NCI-H748 (cell line): ENCODE results near the gene POLR1G.
A peak's percentile ranks its signal among the peaks of the same experiment; 100 is the strongest.

Experiments
- DNase-seq: peaks from one replicate; lab custom pipeline; 2025; ENCODE audit not compliant: unreplicated experiment; lab: John Stamatoyannopoulos, UW

POLR1G gene, protein sequence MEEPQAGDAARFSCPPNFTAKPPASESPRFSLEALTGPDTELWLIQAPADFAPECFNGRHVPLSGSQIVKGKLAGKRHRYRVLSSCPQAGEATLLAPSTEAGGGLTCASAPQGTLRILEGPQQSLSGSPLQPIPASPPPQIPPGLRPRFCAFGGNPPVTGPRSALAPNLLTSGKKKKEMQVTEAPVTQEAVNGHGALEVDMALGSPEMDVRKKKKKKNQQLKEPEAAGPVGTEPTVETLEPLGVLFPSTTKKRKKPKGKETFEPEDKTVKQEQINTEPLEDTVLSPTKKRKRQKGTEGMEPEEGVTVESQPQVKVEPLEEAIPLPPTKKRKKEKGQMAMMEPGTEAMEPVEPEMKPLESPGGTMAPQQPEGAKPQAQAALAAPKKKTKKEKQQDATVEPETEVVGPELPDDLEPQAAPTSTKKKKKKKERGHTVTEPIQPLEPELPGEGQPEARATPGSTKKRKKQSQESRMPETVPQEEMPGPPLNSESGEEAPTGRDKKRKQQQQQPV

DNA sequence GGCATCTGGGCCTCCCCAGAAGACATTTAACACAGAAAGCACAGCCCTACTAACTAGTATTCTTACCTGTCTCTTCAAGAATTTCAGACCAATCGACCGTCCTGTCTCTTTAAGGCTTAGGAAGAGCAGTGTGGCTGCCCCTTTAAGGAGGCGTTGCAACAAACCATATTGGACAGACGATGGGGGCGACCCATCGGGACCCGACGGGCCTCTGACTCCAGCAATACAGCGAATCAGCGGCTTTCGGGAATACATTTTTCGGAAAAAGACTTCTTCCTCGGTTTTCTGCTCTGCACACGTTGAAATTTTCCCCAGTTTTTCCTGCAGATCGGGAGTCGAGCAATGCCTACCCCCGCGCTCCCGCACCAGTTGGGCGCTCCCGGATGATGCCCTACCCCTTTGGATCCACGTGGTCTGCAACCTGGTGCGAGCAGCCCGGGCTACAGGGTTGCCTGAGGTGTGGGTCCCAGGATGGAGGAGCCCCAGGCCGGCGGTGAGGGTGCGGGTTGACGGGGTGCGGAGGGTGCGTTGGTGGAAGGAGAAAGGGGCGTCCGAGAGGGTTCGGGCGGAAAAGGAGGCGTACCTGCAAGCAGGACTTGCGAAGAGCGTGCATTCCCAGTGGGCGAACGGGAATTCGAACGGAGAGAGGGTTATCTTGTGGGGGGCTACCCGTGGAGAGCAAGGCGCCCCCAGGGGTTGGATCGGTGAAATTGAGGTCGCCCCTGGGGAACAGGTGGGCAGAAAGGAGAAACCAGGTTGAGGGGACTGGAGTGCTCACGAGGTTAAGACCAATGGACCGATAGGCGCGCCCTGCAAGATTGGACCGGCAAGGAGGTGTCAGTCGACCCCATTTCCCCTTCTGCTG lies at the start of gene POLR1G:
Gene POLR1G, plus strand, starts transcription at position 419 of the 865 bp plus-strand sequence. Its CDS starts 53 bp downstream, at position 472.
- DNase-seq = peak; percentile 91

DNA sequence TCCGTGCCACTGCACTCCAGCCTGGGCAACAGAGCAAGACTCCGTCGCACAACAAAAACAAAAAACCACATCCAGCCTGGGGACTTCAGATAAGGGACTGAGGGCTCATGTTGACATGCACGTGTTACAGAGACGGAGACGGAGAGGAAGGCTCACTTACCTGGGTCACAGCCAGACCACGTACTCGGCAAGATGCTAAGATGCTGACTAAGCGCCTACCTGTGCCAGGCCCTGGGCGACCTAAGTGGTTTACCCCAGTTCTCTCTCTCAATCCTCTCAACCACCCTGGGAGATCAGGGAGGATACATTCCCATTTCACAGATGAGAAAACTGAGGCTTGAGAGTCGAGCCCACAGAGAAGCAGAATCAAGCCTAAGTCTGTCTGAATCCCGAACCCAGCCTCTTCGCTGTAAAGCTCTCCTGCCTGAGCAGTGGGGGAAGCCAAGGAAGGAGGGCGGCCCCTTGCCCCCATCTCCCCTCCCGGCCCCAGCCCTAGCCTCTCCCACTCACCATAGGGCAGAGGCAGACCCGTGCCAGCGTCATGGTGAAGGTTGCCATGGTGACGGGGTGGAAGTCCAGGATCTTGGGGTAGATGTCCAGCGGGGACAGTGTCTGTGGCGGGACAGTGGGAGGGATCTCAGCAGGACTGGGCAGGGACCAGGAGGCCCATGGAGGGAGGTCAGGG lies 49.5 kb upstream of the POLR1G start:
- no peak for DNase-seq

DNA sequence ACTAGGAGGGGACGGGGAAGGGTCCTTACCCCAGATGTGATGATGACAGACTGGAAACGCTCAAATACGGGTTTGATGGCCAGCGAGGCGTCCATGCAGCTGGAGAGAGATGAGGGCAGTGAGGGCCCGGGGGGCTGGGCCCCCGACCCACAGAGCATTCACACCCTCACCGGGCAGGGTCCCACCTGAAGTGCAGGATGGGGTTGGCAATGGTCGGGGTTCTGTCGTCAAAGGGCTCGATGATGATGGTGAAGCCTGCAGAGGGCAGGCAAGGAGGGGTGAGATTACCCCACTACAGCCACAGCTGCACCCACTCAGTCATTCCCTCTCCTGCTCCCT lies 49.0 kb upstream of the POLR1G start:
- DNase-seq = no peak

DNA sequence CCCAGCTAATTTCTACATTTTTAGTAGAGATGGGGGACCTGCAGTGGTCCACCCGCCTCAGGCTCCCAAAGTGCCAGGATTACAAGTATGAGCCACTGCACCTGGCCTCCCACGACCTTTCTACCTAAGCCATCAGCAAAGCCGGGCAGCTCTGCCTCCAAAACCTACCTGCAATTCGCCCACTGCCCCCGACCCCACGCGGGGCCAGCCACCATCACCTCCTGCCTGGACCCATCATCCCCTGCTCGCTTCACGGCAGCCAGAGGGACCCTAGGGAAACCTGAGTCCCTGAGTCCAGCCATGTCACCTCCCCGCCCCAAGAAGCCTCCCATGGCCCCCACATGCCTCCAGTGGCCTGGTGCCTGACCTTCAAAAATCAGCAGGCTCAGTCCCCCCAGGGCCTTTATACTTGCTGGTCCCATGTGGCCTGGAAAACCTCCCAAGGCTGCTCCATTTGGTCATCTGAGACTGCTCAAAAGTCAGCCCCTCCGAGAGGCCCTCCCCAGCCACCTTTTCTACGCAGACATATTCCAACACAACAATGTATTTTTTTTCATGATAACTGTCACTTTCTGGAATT lies 48.1 kb upstream of the POLR1G start:
- no peak for DNase-seq

DNA sequence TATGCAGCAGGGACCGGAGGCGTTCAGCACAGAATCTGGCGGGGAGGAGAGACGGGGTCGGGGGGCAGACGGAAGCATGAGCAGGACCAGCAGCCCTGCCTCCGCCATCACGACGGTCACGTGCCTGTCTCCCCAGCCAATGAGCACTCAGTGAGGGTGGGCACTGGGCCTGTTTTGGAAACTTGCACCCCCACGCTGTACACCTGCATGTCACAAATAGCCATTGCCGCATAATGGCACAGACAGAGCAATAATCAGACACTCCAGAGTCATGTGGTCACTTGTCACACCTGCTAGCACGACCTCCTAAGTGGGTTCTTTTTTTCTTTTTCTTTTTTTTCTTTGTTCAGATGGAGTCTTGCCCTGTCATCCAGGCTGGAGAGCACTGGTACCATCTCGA lies 44.8 kb upstream of the POLR1G start:
- no peak for DNase-seq

DNA sequence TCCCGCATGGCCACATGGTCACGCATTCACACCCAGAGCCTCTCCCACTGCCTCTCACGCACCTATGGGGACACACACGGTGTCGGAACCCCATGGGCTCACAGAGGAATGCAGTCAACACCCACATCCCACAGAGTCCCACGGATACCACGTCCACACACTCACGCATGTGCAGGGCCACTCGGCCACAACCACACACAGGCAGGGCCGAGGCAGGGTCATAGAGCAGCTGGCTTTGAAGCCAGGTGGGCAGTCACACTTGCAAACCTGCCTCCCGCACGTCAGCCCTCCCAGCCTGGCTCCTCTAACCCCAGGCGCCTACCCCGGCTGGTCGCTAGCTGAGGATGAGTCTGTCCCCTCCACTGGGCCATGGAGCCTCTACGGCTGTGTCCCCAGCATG lies 44.2 kb upstream of the POLR1G start:
- DNase-seq = no peak

DNA sequence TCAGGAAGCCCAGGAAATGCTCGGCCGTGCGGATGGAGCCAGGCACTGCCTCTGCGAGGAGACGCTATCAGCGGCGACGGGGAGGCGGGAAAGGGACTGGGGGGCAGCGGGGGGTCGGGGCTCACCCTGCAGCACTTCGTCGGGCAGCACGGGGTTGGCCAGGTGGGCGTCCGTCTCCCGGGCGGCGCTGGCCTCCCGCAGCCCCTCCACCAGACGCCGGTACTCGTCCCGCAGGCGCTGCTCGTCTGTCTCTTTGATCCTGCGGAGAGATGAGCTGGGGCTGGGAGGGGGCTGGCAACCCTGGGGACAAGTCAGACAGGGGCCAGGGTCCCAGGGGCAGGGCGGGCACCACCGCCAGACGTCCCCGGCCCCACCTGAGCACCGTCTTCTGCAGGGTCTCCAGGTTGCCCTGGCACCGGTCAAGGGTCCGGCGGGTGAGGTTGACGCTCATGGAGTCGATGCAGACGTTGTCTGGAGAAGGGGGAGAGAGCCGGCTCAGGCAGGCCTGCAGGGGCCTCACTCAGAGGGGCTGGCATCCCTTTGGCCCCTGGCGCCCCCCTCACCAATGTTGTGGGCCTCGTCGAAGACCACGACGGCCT lies 42.5 kb upstream of the POLR1G start:
- DNase-seq = no peak

DNA sequence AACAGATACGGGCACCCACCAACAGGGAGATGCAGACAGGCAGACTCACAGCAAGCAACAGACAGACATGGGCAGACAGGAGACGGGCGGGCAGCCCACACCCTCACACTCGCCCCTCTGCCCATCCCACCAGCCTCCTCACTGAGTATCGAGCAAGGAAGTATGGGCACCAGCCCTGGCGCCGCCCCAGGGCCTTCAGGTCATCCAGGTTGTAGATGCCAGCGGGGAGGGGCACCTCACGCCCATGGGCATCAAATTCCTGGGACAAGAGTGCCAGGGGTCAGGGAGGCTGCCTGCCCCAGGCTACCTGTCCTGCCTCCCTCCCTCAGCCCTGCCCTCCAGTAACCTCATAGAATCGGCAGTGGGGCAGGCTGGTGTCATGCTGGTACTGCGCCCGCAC lies 41.7 kb upstream of the POLR1G start:
- no peak for DNase-seq

DNA sequence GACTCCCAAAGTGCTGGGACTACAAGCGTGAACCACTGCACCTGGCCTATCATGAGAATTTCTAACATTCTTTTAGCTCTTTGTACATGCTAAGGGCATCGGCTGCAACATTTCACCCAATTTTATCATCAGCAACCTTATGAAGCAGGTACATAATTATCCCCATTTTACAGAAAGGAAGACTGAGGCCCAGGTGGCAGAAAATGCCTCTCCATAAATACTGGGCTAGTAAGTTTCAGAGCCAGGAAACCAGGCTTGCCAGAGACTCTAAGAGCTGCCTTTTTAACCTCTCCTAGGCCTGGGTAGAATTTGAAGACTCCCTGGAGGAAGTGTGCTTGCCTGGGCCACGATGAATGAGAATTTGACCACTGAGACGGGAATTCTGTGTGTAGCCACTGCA lies 38.3 kb upstream of the POLR1G start:
- no peak for DNase-seq

DNA sequence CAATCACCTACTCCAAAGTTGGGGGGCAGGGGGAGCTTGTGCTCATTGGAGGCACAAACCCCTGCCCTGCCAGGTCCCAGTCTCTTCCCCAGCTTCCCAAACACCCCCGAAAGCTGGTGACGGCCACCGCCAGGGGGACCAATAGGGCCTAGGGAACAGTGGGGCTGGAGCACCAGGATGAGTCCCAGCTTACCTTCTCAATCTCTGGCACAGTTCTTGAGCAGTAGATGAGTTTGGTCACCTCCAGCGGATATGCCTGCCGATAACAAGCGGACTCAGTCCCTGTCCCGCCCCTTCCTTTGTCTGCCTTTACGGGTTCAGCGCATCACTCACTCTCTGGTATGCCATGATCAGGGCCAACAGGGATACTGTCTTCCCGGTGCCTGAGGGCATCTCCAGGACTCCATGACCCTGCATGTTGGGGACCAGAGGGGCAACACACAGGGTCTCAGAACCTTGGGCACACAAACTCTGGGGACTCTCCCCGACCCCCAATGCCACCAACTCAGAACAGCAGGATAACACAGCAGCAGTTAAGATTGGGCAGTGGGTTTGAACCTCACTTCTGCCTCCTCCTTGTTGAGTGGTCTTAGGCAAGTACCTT lies 37.6 kb upstream of the POLR1G start:
- DNase-seq = no peak

DNA sequence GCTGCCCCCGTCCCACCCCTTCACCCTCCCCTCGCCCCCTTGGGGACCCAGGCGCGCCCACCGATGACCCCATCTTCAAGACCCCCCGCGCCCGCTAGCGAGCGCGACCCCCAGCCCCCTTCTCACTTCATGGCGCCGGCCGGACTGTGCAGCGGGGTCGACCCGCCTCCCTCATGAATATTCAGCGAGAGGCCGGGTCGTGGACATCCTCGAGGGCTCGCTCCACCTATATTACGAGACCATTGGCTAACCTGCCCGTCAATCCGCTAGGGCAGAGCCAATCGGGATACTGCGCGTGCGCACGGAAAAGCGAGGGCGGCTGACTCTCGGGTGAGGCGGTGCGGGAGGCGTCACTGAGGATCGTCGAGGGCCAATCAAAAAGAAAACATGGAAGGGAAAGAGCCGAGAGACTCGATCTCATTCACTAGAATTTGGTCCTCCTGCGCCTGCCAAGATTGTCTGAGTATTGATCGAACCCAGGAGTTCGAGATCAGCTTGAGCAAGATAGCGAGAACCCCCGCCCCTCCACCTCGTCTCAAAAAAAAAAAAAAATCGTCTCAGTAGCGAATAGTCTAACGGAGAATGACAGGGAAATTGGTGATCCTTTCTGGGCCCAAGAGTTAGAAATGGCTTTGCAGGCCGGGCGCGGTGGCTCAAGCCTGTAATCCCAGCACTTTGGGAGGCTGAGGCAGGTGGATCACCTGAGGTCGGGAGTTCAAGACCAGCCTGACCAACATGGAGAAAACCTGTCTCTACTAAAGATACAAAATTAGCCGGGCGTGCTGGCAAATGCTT lies 35.8 kb upstream of the POLR1G start, which contains the start of gene ERCC2:
Gene ERCC2, minus strand, starts transcription at position 164 of the 795 bp plus-strand sequence. Its CDS starts 33 bp downstream, at position 131.
- peak; percentile 99 for DNase-seq

DNA sequence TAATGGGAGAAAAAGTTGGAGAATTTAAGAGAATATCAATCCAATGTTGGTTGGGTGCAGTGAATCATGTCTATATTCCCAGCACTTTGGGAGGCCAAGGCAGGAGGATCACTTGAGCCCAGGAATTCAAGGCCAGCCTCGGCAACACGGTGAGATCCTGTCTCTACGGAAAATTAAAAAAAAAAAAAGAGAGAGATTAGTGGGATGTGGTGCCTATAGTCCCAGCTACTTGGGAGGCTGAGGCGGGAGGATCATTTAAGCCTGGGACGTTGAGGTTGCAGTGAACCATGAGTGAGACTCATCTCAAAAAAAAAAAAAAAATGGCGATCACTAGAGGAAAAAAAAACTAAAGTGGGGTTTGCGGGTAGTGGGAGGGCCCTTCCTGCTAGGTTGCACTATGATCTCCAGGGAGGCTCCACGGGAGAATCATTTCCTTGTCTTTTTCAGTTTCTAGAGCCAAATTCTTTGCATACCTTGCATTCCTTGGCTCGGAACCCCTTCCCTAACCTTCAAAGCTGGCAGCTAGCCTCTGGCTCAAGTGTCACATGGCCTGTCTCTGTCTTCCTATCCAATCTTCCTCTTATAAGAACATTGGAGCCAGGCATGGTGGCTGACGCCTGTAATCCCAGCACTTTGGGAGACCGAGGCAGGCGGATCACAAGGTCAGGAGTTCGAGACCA lies 30.3 kb upstream of the POLR1G start:
- no peak for DNase-seq

DNA sequence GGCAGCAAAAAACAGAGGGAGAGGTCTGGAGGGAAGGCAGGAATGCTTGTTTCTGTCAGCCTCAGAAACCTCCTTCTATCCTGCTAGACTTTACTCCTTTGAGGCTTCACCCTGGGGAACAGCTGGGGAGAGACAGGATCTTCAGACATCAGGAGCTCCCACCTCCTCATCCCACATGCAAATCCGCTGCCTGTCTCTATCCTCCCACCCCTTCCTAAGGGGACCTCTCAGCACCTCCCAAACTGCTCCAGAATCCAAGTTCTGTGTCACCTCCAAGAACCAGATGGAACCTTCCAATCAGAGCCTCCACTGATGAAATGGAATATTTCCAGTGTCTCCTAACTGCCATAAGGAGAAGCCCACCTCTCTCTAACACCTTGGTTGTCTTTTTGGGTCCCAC lies 26.3 kb upstream of the POLR1G start:
- DNase-seq = no peak

DNA sequence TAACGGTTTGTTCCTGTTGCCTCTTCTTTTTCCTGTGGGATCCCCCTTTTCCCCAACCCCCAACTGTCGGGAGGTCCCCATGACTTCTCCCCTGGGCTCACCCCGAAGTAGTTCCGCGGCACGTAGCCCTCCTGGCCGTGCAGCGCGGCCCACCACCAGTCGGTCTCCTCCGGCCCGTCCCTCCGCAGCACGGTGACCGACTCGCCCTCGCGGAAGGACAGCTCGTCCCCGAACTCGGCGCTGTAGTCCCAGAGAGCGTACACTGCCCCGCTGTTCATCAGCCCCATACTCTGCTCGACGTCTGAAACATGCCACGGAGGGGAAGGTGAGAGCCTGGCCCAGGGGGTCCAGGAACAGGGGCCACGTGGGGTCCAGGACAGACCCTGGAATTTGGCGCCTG lies 24.0 kb upstream of the POLR1G start:
- no peak for DNase-seq

DNA sequence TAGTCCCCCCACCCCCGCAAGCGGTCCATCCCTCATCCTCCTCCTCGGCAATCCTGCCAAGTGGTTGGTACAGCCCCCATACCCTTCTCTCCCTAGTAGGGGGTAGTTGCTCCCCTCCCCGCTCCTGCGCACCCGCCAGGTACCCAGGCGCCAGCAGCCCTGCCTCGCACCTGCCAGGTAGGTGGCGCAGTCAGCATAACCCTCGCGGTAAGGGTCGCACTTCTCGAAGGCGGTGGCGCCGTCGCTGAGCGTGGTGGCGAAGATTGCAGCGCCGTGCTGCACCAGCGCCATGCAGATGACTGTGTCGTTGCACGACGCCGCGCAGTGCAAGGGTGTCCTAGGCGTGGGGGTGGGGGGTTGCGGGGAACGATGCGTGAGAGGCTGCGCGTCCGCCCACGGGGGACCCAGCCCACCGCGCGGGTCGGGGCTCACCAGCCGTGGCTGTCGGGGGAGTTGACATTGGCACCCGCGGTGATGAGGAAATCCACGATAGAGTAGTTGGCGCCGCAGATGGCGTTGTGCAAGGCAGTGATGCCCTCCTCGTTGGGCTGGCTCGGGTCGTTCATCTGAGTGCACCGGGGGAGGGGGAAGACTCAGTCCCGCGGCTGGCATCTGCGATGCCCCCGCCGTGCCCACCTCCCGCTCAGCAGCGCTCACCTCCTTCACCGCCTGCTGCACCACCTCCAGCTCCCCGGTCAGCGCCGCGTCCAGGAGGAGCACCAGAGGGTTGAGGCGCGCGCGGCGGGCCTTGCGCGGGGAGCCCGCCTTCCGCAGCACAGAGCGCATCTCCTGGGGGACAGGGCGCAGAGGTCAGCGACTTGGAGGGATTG lies 20.8 kb upstream of the POLR1G start:
- DNase-seq = peak; percentile 81

DNA sequence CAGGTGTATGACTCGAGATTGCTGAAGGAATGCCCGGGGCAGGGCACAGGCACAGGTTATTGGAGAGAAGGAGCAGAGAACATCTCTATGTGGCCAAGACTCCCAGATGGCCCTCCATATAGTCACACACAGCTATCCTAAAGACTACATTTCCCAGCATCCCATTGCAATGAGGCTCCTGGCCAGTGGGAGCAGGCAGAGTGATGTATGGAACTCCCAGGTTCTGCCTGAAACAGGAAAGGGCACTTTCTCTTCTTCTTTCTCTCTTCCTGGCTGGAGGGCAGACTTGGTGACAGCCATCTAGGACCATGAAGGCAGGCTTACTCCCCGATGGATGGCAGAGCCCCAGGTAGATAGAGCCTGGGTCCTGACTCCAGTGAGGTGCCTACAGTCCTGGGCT lies 15.1 kb upstream of the POLR1G start:
- peak; percentile 27 for DNase-seq

DNA sequence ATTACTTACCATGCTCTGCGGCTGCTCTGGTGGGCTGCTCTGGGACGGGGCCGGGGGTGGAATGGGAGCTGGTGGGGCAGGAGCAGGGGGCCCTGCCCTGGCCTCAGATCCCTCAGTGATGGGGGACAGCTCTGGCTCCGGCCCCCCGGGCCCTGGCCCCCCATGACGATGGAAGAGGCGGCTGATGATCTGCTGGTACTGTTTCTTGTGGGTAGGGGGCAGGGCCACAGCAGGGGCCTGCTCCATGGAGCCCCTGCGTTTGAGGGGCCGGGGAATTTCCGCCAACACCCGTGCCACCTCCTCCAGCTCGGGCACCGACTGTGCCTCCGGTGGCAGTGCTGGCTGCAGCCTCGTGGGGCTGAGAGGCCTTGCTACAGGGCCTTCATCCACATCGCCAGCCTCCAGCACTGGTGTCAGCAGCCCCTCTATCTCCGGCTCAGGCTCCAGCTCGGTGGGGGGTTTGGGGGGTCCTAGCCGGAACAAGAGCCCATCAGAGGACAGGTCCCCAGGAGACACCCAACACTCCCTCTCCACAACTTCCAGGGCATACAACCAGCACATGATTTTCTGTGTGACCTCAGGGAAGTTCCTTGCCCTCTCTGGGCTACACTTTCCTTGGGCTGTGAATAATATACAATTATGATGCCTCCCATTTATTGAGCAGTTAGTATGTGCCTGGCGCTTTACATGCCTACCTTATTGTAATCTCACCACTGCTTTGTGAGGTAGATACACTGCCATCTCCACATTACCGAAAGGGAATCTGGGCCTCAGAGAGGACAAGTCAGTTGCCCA lies 14.4 kb upstream of the POLR1G start:
- DNase-seq = no peak
